ENCODE results near the gene TBC1D3B. TPM values are rescaled to one million over a fixed set of nuclear protein-coding genes. Genes with fewer than 3 reads are reported as not detected.
"Not testable (repeated sequence)": the region's sequence is repeated elsewhere in the genome, so short reads cannot be mapped to it uniquely, and the experiment has no call there.

The TBC1D3B gene
- total RNA-seq, 1 donor from 2014 or later = 14.5 TPM

DNA sequence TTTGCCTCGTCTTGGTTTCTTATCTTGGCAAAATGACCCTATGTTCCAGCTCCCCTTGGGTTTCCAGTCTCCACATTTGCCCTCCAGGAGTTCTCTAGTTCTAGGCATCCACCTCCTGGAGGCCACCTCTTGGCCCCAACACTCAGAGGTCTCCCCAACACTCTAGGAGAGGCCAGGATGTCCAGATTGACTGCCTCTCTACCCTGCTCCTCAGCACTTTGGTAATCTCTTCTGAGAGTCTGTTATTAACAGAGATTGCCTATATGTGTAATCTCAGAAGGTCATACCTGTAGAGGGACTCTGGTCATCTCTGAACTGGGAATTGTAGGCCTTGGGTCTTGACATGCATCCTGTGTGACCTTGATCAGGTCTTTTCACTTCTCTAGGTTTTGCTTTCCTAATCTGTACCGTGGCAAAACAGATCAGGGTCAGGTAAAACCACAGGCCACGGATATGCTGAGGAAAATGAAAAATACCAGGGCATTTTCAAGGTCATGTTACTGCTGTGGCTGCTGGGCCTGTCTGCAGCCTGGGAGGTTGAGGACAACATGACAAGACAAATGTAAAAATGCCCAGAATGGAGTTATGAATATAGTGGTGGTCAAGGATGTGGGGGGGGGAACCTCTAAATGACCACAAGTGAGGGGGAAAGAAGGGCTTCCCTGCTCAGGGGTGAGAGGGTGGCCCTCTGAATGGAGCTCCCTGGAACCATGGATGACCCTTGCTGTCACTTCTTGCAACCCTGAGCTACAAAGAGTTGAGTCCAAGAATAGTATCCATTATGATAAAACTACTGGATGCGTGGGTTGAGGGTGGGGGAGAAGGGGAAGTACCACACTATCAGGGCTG, 29.4 kb upstream of the TBC1D3B start:
- Mint-ChIP-seq H3K36me3 (no peaks in the 10 kb centered on the region), H3K27me3 (peaks cover 25% of the 10 kb centered on the region), H3K9me3 (no peaks in the 10 kb centered on the region), H3K4me1 (ENCODE audit: unreplicated experiment) (peaks cover 6% of the 10 kb centered on the region), H3K4me3 (no peak overlapping the region), H3K27ac (no peak overlapping the region)
- TF ChIP-seq, protein P1, sequence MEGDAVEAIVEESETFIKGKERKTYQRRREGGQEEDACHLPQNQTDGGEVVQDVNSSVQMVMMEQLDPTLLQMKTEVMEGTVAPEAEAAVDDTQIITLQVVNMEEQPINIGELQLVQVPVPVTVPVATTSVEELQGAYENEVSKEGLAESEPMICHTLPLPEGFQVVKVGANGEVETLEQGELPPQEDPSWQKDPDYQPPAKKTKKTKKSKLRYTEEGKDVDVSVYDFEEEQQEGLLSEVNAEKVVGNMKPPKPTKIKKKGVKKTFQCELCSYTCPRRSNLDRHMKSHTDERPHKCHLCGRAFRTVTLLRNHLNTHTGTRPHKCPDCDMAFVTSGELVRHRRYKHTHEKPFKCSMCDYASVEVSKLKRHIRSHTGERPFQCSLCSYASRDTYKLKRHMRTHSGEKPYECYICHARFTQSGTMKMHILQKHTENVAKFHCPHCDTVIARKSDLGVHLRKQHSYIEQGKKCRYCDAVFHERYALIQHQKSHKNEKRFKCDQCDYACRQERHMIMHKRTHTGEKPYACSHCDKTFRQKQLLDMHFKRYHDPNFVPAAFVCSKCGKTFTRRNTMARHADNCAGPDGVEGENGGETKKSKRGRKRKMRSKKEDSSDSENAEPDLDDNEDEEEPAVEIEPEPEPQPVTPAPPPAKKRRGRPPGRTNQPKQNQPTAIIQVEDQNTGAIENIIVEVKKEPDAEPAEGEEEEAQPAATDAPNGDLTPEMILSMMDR (conservative IDR thresholded peaks at IDR 0.05) = no peak
- DNase-seq (ENCODE audit: extremely low spot score, unreplicated experiment) = peak; percentile 40

DNA sequence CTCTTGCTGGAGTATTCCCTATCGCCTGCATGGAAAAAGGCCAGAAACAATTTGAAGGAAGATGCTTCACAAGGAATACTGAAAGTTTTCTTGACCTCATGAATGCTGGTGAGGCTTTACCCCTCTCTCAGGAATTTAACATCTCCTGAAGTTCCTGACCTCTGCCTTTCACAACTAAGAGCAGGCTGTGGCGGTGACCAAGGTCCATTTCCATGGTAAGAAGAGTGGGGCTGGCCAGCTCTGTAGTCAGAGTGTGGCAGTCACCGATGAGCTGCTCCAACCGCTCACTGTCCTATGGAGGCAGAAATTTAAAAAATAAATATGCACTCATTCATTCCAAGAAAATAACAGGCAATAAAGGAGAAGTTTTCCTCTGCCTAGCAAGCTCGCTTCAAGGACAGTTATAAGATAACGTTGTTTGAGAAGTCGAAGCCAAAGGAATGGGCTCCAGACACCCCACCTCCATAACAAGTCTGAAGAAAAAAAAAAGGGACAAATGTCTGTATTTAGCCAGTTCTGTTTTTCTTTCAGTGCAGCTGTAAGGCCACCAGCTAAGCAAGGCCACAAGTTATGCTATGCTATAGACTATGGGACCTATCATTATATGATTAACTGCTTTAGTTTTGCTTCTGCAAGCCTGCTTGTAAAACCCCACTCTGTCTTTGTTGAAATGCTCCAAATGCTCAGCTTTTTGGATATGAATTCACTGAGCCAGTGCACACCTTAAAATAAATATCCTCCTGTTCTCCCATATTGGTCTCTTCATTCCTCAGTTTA, 28.5 kb upstream of the TBC1D3B start:
- H3K4me1 Mint-ChIP-seq (ENCODE audit: unreplicated experiment) = peaks cover 6% of the 10 kb centered on the region
- peaks cover 17% of the 10 kb centered on the region for H3K27me3 Mint-ChIP-seq
- H3K9me3 Mint-ChIP-seq = no peaks in the 10 kb centered on the region
- H3K36me3 Mint-ChIP-seq = no peaks in the 10 kb centered on the region
- peak; percentile 39 for DNase-seq (ENCODE audit: extremely low spot score, unreplicated experiment)
- TF ChIP-seq, protein P1 (conservative IDR thresholded peaks at IDR 0.05) = no peak
- no peak overlapping the region for H3K4me3 Mint-ChIP-seq
- no peak overlapping the region for H3K27ac Mint-ChIP-seq

DNA sequence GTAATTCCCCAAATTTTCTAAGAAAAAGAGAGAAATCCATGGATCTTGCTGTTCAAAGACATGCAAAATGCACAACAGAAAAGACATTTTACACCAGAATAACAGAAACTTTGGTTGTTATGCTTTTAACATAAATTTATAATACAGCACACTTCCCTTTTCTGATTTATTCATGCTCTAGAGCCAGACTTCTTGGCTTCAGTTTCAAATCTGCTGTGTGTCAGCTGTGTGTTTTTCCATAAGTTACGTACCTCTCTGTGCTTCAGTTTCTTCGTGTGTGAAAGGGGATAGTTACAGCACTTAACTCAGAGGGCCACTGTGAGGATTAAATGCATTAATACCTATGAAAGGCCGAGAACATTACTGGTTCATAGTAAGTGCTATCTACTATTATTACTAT, 26.9 kb upstream of the TBC1D3B start:
- H3K4me1 Mint-ChIP-seq (ENCODE audit: unreplicated experiment) = peaks cover 6% of the 10 kb centered on the region
- no peak overlapping the region for H3K4me3 Mint-ChIP-seq
- TF ChIP-seq, protein P1 (conservative IDR thresholded peaks at IDR 0.05) = no peak
- no peak for DNase-seq (ENCODE audit: extremely low spot score, unreplicated experiment)
- H3K27me3 Mint-ChIP-seq = peaks cover 15% of the 10 kb centered on the region
- H3K27ac Mint-ChIP-seq = no peak overlapping the region
- no peaks in the 10 kb centered on the region for H3K9me3 Mint-ChIP-seq
- H3K36me3 Mint-ChIP-seq = no peaks in the 10 kb centered on the region

DNA sequence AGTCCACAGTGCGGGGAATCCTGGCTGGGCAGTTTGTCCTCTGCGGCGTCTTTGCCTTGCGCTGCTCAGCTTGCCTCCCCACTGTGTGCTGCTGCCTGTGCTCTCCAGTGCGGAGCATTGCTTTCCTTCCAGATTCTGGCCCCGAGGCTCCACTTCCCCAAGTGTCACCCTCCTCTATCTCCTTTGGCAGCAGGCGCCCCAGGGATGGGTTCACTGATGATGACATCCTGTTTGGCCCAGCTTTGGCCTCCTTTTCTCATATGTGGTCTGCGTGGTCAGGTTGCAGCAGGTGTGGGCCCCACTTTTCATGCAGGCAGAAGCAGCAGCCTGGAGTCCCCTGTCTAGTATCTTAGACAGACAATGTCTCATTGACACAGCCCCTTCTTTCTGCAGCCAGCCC, 25.1 kb upstream of the TBC1D3B start:
- H3K9me3 Mint-ChIP-seq = not testable (repeated sequence)

DNA sequence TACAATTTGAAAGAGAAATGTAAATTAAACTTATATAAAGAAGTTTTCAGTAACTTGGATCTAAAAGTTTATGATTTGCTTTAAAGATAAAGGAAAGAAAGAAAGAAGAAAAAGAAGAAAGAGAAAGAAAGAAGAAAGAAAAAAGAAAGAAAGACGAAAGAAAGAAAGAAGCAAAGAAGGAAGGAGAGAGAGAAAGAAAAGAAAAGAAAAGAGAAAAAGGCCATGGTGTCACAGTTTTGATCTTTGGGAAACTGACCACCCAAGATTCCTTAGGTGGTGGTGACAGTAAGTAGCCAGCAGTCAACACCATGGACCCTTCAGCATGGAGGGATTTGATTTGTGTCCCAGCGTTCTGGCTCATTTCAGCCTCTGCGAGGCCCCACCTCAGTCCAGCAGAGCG, 24.7 kb upstream of the TBC1D3B start:
- H3K36me3 Mint-ChIP-seq; H3K27me3 Mint-ChIP-seq; DNase-seq (ENCODE audit: extremely low spot score, unreplicated experiment); H3K4me1 Mint-ChIP-seq (ENCODE audit: unreplicated experiment); H3K27ac Mint-ChIP-seq; H3K9me3 Mint-ChIP-seq; H3K4me3 Mint-ChIP-seq: not testable (repeated sequence)

More for the DNA sequence above, 25.1 kb upstream of the TBC1D3B start:
- not testable (repeated sequence) for H3K4me3 Mint-ChIP-seq; H3K36me3 Mint-ChIP-seq; H3K27me3 Mint-ChIP-seq; H3K27ac Mint-ChIP-seq; H3K4me1 Mint-ChIP-seq (ENCODE audit: unreplicated experiment)
- DNase-seq (ENCODE audit: extremely low spot score, unreplicated experiment) = peak; percentile 62

DNA sequence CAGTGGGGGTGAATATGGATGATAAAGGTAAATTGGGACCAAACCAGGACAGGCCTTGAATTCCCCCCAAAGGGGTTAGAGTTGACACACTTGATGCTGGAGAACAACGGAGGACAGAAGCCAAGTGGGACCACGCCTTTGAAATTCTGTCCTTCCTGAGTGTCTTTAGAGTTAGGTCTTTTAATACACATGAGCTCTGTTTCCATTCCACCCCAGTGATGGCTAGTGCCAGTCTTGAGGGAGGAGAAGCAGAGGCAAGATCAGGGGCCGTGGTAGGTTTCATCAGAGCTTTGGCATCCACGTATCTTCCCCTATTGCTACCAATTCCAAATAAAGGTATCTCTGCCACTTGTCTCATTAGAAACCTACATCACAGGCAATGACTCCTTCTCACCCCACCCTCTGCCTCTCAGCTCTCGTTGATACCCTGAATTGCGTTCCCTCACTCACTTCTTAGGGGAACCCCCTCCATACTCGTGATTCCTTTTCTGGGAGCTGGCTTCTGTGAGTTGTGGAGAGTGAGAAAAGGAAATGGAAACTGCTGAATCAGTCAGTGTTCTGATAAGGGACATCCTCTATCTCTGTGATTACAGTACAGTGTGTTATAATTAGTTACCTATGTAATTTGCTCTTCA, 22.5 kb upstream of the TBC1D3B start:
- DNase-seq (ENCODE audit: extremely low spot score, unreplicated experiment) = peak; percentile 37
- Mint-ChIP-seq H3K27me3 (peaks cover 16% of the 10 kb centered on the region), H3K36me3 (no peaks in the 10 kb centered on the region), H3K4me3 (no peak overlapping the region), H3K4me1 (ENCODE audit: unreplicated experiment) (peaks cover 9% of the 10 kb centered on the region), H3K27ac (no peak overlapping the region), H3K9me3 (no peaks in the 10 kb centered on the region)
- TF ChIP-seq, protein P1 (conservative IDR thresholded peaks at IDR 0.05) = no peak
